C4-2B (cell line): ENCODE measurements around the gene HIF3A.

ENCODE experiments used
- ZFX ChIP-seq: fragments of 450-650 bp; IDR thresholded peaks from 2 replicates; pipeline ENCODE4 v1.6.1; 2017
- TF ChIP-seq, protein P1 (sequence below): fragments of 450-650 bp; conservative IDR thresholded peaks from 2 replicates; pipeline ENCODE4 v1.5.1; 2017; ENCODE audit warnings: mild to moderate bottlenecking

DNA sequence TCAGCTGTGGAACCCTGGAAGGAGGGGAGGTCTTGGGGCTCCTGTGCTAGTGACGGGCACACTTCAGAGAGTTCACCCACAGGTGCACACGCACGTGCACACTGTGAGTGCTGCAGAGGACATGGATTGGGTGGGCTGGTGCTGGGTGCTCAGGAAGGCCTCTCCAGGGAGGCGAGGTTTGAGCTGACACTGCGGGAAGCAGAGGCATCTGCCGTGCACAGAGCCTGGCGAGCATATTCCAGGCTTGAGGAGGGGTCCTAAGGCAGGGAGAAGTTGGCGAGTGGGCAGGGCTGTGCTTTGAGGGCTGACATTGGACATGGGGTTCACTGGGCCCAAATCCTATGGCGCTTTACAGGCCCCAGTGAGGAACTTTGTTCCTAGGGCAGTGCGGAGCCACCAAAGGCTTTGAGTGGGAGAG, 90.9 kb downstream of the HIF3A start:
- TF ChIP-seq, protein P1, sequence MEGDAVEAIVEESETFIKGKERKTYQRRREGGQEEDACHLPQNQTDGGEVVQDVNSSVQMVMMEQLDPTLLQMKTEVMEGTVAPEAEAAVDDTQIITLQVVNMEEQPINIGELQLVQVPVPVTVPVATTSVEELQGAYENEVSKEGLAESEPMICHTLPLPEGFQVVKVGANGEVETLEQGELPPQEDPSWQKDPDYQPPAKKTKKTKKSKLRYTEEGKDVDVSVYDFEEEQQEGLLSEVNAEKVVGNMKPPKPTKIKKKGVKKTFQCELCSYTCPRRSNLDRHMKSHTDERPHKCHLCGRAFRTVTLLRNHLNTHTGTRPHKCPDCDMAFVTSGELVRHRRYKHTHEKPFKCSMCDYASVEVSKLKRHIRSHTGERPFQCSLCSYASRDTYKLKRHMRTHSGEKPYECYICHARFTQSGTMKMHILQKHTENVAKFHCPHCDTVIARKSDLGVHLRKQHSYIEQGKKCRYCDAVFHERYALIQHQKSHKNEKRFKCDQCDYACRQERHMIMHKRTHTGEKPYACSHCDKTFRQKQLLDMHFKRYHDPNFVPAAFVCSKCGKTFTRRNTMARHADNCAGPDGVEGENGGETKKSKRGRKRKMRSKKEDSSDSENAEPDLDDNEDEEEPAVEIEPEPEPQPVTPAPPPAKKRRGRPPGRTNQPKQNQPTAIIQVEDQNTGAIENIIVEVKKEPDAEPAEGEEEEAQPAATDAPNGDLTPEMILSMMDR, result no peak
- TF ChIP-seq ZFX, result no peak
